ENCODE measurements around the gene DIO2.

Gene DIO2

DNA sequence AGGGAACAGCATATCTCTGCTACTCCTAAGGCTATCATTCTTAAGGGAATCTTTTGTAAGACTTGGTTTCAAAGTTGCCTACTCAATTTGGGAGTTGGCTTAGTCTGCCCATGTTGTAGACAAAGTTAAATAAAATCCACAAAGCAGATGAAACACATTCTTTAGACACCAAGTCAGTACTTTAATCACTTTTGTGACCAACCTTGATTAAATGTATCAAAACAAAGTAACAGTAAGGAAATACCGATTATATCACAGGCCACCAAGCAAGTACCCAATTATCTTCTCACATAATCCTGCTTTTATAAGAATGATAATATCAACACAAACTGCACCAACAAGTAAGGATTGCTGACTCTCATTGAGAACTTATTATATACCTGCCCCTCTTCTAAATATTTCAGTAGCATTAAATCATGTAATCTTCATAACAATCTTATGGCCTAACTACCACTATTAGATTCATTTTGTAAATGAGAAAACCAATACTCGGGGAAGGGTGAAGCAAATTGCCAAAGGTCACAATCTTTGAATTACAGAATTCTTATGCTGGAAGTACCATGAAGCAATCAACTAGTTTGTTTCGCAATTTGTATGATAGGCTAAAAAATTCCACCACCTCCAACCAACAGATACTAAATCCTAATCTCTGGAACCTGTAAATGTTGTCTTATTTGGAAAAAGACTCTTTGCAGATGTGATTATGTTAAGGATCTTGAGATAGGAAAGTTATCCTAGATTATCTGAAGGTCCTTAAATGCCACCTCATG lies 12.6 kb upstream of the DIO2 start:
- TF ChIP-seq, protein P1, sequence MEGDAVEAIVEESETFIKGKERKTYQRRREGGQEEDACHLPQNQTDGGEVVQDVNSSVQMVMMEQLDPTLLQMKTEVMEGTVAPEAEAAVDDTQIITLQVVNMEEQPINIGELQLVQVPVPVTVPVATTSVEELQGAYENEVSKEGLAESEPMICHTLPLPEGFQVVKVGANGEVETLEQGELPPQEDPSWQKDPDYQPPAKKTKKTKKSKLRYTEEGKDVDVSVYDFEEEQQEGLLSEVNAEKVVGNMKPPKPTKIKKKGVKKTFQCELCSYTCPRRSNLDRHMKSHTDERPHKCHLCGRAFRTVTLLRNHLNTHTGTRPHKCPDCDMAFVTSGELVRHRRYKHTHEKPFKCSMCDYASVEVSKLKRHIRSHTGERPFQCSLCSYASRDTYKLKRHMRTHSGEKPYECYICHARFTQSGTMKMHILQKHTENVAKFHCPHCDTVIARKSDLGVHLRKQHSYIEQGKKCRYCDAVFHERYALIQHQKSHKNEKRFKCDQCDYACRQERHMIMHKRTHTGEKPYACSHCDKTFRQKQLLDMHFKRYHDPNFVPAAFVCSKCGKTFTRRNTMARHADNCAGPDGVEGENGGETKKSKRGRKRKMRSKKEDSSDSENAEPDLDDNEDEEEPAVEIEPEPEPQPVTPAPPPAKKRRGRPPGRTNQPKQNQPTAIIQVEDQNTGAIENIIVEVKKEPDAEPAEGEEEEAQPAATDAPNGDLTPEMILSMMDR (IDR thresholded peaks at IDR 0.05; ENCODE audit: borderline replicate concordance, extremely low read depth, low read length, poor library complexity, severe bottlenecking): no peak
- no peak for TF ChIP-seq EZH2 (IDR thresholded peaks at IDR 0.05; ENCODE audit: borderline replicate concordance, low read depth, low read length, severe bottlenecking)
- Histone ChIP-seq H3K9me3 (ENCODE audit: insufficient read depth, low read length, severe bottlenecking) (no peaks in the 10 kb centered on the region), H3K4me2 (ENCODE audit: insufficient read depth, low read length) (no peak overlapping the region), H3K4me3 (ENCODE audit: low read depth in 1 of 2, low read length in 2 of 2) (no peak overlapping the region), H3K79me2 (ENCODE audit: insufficient read depth, low read length) (no peaks in the 10 kb centered on the region), H4K20me1 (ENCODE audit: insufficient read depth, low read length) (no peaks in the 10 kb centered on the region), H3K4me1 (ENCODE audit: insufficient read depth, low read length) (no peaks in the 10 kb centered on the region), H3K36me3 (ENCODE audit: insufficient read depth, low read length) (no peaks in the 10 kb centered on the region), H3K9ac (ENCODE audit: low read depth, low read length) (no peak overlapping the region), H3K27ac (ENCODE audit: low read length) (no peak overlapping the region), H3K27me3 (ENCODE audit: insufficient read depth, low read length, poor library complexity) (no peaks in the 10 kb centered on the region), H2AFZ (ENCODE audit: low read depth, low read length) (no peak overlapping the region)
- ATAC-seq (ENCODE audit: insufficient read depth, low read depth): no peak
- DNase-seq: no peak

DNA sequence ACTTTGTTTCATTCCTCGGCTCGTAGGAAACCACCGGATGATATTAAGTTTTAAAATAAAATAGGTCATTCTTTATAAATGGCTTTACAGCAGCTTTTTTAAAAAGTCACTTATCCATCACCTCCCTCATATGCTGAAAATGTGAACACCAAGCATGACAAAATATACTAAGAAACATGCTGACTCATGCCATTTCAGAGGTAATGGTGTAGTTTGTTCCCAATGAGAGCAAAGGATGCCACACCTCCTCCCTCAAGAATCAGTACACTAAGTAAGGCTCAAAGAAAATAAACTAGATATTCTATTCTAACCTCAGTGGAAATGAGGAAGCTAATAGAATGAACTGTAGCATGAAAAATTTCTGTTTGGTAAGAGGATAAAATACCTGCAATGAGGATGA lies 5.5 kb upstream of the DIO2 start:
- no peaks in the 10 kb centered on the region for H3K27me3 ChIP-seq (ENCODE audit: insufficient read depth, low read length, poor library complexity)
- no peak overlapping the region for H3K27ac ChIP-seq (ENCODE audit: low read length)
- ATAC-seq (ENCODE audit: insufficient read depth, low read depth) (no peak), DNase-seq (no peak)
- H3K4me1 ChIP-seq (ENCODE audit: insufficient read depth, low read length): no peaks in the 10 kb centered on the region
- H3K4me2 ChIP-seq (ENCODE audit: insufficient read depth, low read length): no peak overlapping the region
- H4K20me1 ChIP-seq (ENCODE audit: insufficient read depth, low read length): no peaks in the 10 kb centered on the region
- H3K4me3 ChIP-seq (ENCODE audit: low read depth in 1 of 2, low read length in 2 of 2): no peak overlapping the region
- no peak overlapping the region for H2AFZ ChIP-seq (ENCODE audit: low read depth, low read length)
- H3K36me3 ChIP-seq (ENCODE audit: insufficient read depth, low read length): no peaks in the 10 kb centered on the region
- H3K9me3 ChIP-seq (ENCODE audit: insufficient read depth, low read length, severe bottlenecking): no peaks in the 10 kb centered on the region
- no peaks in the 10 kb centered on the region for H3K79me2 ChIP-seq (ENCODE audit: insufficient read depth, low read length)
- no peak for TF ChIP-seq EZH2 (IDR thresholded peaks at IDR 0.05; ENCODE audit: borderline replicate concordance, low read depth, low read length, severe bottlenecking)
- no peak overlapping the region for H3K9ac ChIP-seq (ENCODE audit: low read depth, low read length)

DNA sequence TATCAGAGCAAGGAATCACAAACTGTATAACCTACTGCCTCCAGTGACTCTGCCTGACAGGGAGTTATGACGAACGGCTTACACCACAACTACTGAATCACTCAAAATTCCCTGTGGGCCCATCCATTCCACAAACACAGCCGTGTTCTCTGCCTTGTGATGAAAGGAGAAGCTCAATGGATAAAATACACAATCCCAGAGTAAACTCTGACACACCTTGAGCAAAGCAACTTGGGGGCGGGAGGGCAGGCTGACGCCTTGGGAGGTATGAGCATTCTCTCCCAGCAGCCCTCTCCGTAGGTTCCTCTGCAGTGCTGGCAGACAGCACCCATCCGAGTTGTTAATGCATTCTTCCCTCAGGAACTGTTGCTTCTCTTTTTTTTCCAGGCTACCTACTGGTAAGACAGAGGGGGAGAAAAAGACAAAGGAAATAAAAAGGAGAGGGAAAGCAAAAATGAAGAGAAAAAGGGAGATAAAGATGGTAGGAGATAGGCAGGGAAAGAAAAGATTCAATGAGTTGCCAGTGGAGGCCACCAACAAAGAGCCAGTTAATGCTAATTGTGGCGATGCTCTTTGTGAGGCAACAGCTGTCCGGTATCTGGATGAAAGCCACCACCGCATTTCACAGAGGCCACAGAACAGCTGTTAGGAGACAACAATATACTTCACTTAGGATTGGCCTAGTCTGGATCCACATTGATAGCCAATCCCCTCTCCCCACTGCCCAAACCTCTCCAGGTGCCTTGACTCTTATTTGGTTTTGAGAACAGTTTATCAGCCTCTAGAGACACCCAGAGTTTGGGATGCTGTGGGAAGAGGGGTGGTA lies 4.7 kb upstream of the DIO2 start:
- Histone ChIP-seq H3K9me3 (ENCODE audit: insufficient read depth, low read length, severe bottlenecking) (no peaks in the 10 kb centered on the region), H3K36me3 (ENCODE audit: insufficient read depth, low read length) (no peaks in the 10 kb centered on the region), H3K4me2 (ENCODE audit: insufficient read depth, low read length) (no peak overlapping the region), H3K4me1 (ENCODE audit: insufficient read depth, low read length) (no peaks in the 10 kb centered on the region), H4K20me1 (ENCODE audit: insufficient read depth, low read length) (no peaks in the 10 kb centered on the region), H3K9ac (ENCODE audit: low read depth, low read length) (no peak overlapping the region), H3K4me3 (ENCODE audit: low read depth in 1 of 2, low read length in 2 of 2) (no peak overlapping the region), H3K27ac (ENCODE audit: low read length) (no peak overlapping the region), H2AFZ (ENCODE audit: low read depth, low read length) (no peak overlapping the region), H3K79me2 (ENCODE audit: insufficient read depth, low read length) (no peaks in the 10 kb centered on the region), H3K27me3 (ENCODE audit: insufficient read depth, low read length, poor library complexity) (no peaks in the 10 kb centered on the region)
- no peak for ATAC-seq (ENCODE audit: insufficient read depth, low read depth)
- no peak for TF ChIP-seq EZH2 (IDR thresholded peaks at IDR 0.05; ENCODE audit: borderline replicate concordance, low read depth, low read length, severe bottlenecking)
- TF ChIP-seq, protein P1 (IDR thresholded peaks at IDR 0.05; ENCODE audit: borderline replicate concordance, extremely low read depth, low read length, poor library complexity, severe bottlenecking): no peak
- DNase-seq: no peak

- H3K79me2 ChIP-seq (ENCODE audit: insufficient read depth, low read length): no peaks in the 10 kb centered on the region
- TF ChIP-seq, protein P1 (IDR thresholded peaks at IDR 0.05; ENCODE audit: borderline replicate concordance, extremely low read depth, low read length, poor library complexity, severe bottlenecking): no peak
- TF ChIP-seq EZH2 (IDR thresholded peaks at IDR 0.05; ENCODE audit: borderline replicate concordance, low read depth, low read length, severe bottlenecking): no peak
- H3K27me3 ChIP-seq (ENCODE audit: insufficient read depth, low read length, poor library complexity): no peaks in the 10 kb centered on the region
- no peak overlapping the region for H3K9ac ChIP-seq (ENCODE audit: low read depth, low read length)
- no peak overlapping the region for H3K27ac ChIP-seq (ENCODE audit: low read length)
- no peak overlapping the region for H3K4me2 ChIP-seq (ENCODE audit: insufficient read depth, low read length)
- no peak for ATAC-seq (ENCODE audit: insufficient read depth, low read depth)
- H3K4me3 ChIP-seq (ENCODE audit: low read depth in 1 of 2, low read length in 2 of 2): no peak overlapping the region
- no peak for DNase-seq
- H4K20me1 ChIP-seq (ENCODE audit: insufficient read depth, low read length): no peaks in the 10 kb centered on the region
- H3K4me1 ChIP-seq (ENCODE audit: insufficient read depth, low read length): no peaks in the 10 kb centered on the region
- H2AFZ ChIP-seq (ENCODE audit: low read depth, low read length): no peak overlapping the region
- H3K36me3 ChIP-seq (ENCODE audit: insufficient read depth, low read length): no peaks in the 10 kb centered on the region
- no peaks in the 10 kb centered on the region for H3K9me3 ChIP-seq (ENCODE audit: insufficient read depth, low read length, severe bottlenecking)
Observed at GRCh38 chr14:80215081-80215480, 3.8 kb upstream of the DIO2 start.

Measured in DND-41 (cell line).